ENCODE data around the gene AOPEP. TPM values are rescaled to one million over a fixed set of nuclear protein-coding genes. Genes with fewer than 3 reads are reported as not detected.

The AOPEP gene, protein sequence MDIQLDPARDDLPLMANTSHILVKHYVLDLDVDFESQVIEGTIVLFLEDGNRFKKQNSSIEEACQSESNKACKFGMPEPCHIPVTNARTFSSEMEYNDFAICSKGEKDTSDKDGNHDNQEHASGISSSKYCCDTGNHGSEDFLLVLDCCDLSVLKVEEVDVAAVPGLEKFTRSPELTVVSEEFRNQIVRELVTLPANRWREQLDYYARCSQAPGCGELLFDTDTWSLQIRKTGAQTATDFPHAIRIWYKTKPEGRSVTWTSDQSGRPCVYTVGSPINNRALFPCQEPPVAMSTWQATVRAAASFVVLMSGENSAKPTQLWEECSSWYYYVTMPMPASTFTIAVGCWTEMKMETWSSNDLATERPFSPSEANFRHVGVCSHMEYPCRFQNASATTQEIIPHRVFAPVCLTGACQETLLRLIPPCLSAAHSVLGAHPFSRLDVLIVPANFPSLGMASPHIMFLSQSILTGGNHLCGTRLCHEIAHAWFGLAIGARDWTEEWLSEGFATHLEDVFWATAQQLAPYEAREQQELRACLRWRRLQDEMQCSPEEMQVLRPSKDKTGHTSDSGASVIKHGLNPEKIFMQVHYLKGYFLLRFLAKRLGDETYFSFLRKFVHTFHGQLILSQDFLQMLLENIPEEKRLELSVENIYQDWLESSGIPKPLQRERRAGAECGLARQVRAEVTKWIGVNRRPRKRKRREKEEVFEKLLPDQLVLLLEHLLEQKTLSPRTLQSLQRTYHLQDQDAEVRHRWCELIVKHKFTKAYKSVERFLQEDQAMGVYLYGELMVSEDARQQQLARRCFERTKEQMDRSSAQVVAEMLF
- total RNA-seq (ENCODE audit: unreplicated experiment), result 25.8 TPM
- long read RNA-seq, partial matches to known transcripts, result 3 of 8 reads
- long read RNA-seq, other reads (novel, unspliced or antisense), result 4 of 8 reads

- Mint-ChIP-seq H3K4me3 (ENCODE audit: unreplicated experiment) (peak within 1 kb of the TSS; percentile 95), H3K36me3 (ENCODE audit: unreplicated experiment) (no peaks in the 10 kb centered on the region), H3K4me1 (ENCODE audit: low read depth, unreplicated experiment) (no peaks in the 10 kb centered on the region), H3K27me3 (ENCODE audit: unreplicated experiment) (no peaks in the 10 kb centered on the region), H3K9me3 (ENCODE audit: unreplicated experiment) (peaks cover 3% of the 10 kb centered on the region), H3K27ac (ENCODE audit: unreplicated experiment) (peak within 1 kb of the TSS; percentile 65)
- TF ChIP-seq, protein P1, sequence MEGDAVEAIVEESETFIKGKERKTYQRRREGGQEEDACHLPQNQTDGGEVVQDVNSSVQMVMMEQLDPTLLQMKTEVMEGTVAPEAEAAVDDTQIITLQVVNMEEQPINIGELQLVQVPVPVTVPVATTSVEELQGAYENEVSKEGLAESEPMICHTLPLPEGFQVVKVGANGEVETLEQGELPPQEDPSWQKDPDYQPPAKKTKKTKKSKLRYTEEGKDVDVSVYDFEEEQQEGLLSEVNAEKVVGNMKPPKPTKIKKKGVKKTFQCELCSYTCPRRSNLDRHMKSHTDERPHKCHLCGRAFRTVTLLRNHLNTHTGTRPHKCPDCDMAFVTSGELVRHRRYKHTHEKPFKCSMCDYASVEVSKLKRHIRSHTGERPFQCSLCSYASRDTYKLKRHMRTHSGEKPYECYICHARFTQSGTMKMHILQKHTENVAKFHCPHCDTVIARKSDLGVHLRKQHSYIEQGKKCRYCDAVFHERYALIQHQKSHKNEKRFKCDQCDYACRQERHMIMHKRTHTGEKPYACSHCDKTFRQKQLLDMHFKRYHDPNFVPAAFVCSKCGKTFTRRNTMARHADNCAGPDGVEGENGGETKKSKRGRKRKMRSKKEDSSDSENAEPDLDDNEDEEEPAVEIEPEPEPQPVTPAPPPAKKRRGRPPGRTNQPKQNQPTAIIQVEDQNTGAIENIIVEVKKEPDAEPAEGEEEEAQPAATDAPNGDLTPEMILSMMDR (IDR thresholded peaks at IDR 0.05; ENCODE audit: partially characterized antibody, unreplicated experiment), result no peak
- DNase-seq, result peak; percentile 99
Measured at GRCh38 chr9:94726495-94727191, at the start of gene AOPEP. Gene AOPEP (plus strand): TSS chr9:94726699. CDS start chr9:94759784, 33,085 bp downstream.

- H3K4me1 Mint-ChIP-seq (ENCODE audit: low read depth, unreplicated experiment), result peaks cover 2% of the 10 kb centered on the region
- H3K27me3 Mint-ChIP-seq (ENCODE audit: unreplicated experiment), result no peaks in the 10 kb centered on the region
- no peaks in the 10 kb centered on the region for H3K9me3 Mint-ChIP-seq (ENCODE audit: unreplicated experiment)
- TF ChIP-seq, protein P1 (IDR thresholded peaks at IDR 0.05; ENCODE audit: partially characterized antibody, unreplicated experiment), result no peak
- no peak overlapping the region for H3K4me3 Mint-ChIP-seq (ENCODE audit: unreplicated experiment)
- H3K27ac Mint-ChIP-seq (ENCODE audit: unreplicated experiment), result no peak overlapping the region
- no peaks in the 10 kb centered on the region for H3K36me3 Mint-ChIP-seq (ENCODE audit: unreplicated experiment)
- no peak for DNase-seq
Measured at GRCh38 chr9:94677929-94678328, 48.6 kb upstream of the AOPEP start.

DNA sequence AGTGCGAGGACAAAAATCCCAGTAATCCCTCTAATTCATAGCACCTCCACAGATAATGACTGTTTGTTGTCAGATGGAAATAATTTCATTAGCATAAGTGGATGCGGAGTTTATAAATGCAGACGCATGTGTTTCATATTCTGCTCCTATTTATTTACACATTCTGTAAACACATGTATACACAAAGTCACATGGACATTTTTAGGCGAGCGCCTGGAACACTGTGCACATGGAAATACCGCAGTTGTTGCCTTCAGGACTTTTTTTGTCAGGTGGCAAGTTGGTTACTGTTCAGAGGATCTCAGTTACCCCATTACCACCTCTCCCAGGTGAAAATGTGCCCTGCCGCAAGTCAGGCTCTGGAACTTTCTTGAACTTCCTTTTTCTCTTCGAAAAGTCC, 46.9 kb upstream of the AOPEP start:
- H3K27me3 Mint-ChIP-seq (ENCODE audit: unreplicated experiment), result no peaks in the 10 kb centered on the region

DNA sequence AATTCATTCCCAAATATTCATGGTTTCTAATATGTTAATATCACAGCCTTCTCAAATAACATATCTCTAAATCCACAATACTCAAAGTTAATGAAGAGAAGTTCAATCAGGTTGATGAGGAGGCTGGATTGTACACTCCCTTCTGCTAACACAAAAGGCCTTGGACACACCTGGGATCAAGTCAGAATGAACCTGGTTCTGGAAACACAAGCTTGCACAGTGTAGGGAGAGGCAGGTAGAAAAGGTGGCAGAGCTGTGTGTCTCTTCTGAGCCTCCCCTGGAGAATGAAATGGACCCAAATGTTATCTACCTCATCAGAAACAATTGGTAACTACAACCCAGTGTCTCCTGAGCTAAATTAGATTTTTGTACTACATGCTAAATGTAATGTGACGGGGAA, 46.5 kb upstream of the AOPEP start:
- TF ChIP-seq, protein P1 (IDR thresholded peaks at IDR 0.05; ENCODE audit: partially characterized antibody, unreplicated experiment), result no peak
- DNase-seq, result no peak
- Mint-ChIP-seq H3K9me3 (ENCODE audit: unreplicated experiment) (no peaks in the 10 kb centered on the region), H3K4me1 (ENCODE audit: low read depth, unreplicated experiment) (no peaks in the 10 kb centered on the region), H3K27me3 (ENCODE audit: unreplicated experiment) (no peaks in the 10 kb centered on the region), H3K27ac (ENCODE audit: unreplicated experiment) (no peak overlapping the region), H3K36me3 (ENCODE audit: unreplicated experiment) (no peaks in the 10 kb centered on the region), H3K4me3 (ENCODE audit: unreplicated experiment) (no peak overlapping the region)

More for the DNA sequence above, 46.9 kb upstream of the AOPEP start:
- Mint-ChIP-seq H3K9me3 (ENCODE audit: unreplicated experiment) (no peaks in the 10 kb centered on the region), H3K27ac (ENCODE audit: unreplicated experiment) (no peak overlapping the region), H3K4me3 (ENCODE audit: unreplicated experiment) (no peak overlapping the region), H3K36me3 (ENCODE audit: unreplicated experiment) (no peaks in the 10 kb centered on the region), H3K4me1 (ENCODE audit: low read depth, unreplicated experiment) (no peaks in the 10 kb centered on the region)
- TF ChIP-seq, protein P1 (IDR thresholded peaks at IDR 0.05; ENCODE audit: partially characterized antibody, unreplicated experiment), result no peak
- DNase-seq, result no peak
